ENCODE results near the gene PPFIA4.

GRCh38 chr1:203034422-203035110 is 8.3 kb downstream of the PPFIA4 start:
- TF ChIP-seq, protein P1, sequence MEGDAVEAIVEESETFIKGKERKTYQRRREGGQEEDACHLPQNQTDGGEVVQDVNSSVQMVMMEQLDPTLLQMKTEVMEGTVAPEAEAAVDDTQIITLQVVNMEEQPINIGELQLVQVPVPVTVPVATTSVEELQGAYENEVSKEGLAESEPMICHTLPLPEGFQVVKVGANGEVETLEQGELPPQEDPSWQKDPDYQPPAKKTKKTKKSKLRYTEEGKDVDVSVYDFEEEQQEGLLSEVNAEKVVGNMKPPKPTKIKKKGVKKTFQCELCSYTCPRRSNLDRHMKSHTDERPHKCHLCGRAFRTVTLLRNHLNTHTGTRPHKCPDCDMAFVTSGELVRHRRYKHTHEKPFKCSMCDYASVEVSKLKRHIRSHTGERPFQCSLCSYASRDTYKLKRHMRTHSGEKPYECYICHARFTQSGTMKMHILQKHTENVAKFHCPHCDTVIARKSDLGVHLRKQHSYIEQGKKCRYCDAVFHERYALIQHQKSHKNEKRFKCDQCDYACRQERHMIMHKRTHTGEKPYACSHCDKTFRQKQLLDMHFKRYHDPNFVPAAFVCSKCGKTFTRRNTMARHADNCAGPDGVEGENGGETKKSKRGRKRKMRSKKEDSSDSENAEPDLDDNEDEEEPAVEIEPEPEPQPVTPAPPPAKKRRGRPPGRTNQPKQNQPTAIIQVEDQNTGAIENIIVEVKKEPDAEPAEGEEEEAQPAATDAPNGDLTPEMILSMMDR (IDR thresholded peaks at IDR 0.05; ENCODE audit: extremely low read depth in 1 of 2, insufficient read depth in 1 of 2, low read depth in 1 of 2, low read length in 2 of 2): no peak
- no peak for TF ChIP-seq EZH2 (IDR thresholded peaks at IDR 0.05; ENCODE audit: borderline replicate concordance, low read depth, low read length, severe bottlenecking)
- TF ChIP-seq, protein P2, sequence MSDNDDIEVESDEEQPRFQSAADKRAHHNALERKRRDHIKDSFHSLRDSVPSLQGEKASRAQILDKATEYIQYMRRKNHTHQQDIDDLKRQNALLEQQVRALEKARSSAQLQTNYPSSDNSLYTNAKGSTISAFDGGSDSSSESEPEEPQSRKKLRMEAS (IDR thresholded peaks at IDR 0.05; ENCODE audit: insufficient read depth, insufficient read length): no peak
- TF ChIP-seq POLR2A (IDR thresholded peaks at IDR 0.05; ENCODE audit: low read depth, low read length): no peak
- TF ChIP-seq GATA2 (IDR thresholded peaks at IDR 0.05; ENCODE audit: insufficient read depth, insufficient read length, low read depth, low read length): no peak
- TF ChIP-seq JUN (IDR thresholded peaks at IDR 0.05; ENCODE audit: borderline replicate concordance, insufficient read depth, insufficient read length, low read depth): no peak
- TF ChIP-seq POLR2AphosphoS5 (IDR thresholded peaks at IDR 0.05; ENCODE audit: insufficient read depth, low read depth, low read length): no peak
- TF ChIP-seq MYC (IDR thresholded peaks at IDR 0.05; ENCODE audit: low read depth, low read length): no peak
- TF ChIP-seq FOS (IDR thresholded peaks at IDR 0.05; ENCODE audit: borderline replicate concordance, insufficient read depth, low read length): no peak

All from endothelial cell of umbilical vein (primary cell).